Panc1 (cell line): ENCODE measurements around the gene CYBA.

Source experiments
- CTCF ChIP-seq: fragments of 450-650 bp; IDR thresholded peaks from 2 replicates; pipeline ENCODE4 v1.5.1; 2017; ENCODE audit warnings: mild to moderate bottlenecking
- POLR2AphosphoS5 ChIP-seq: IDR thresholded peaks from 2 replicates; pipeline ENCODE4 v1.6.1; 2012; ENCODE audit warnings: mild to moderate bottlenecking, low read depth, low read length, moderate library complexity
- SIN3A ChIP-seq: IDR thresholded peaks from 2 replicates; pipeline ENCODE4 v1.6.1; 2012; ENCODE audit warnings: low read depth, mild to moderate bottlenecking, low read length, moderate library complexity, borderline replicate concordance; ENCODE audit not compliant: insufficient read depth
- TCF7L2 ChIP-seq: IDR thresholded peaks from 2 replicates; pipeline ENCODE4 v1.6.1; 2011; ENCODE audit warnings: mild to moderate bottlenecking, low read depth, low read length, inconsistent platforms
- TF ChIP-seq, protein P1 (sequence below), 2 experiments: IDR thresholded peaks; 2 replicates each; pipeline ENCODE4 v1.6.1; 2011 to 2012; ENCODE audit warnings: low read depth in 2 of 2, control low read depth in 1 of 2, low read length in 1 of 2, mild to moderate bottlenecking in 1 of 2, moderate library complexity in 1 of 2; ENCODE audit not compliant: insufficient read depth in 1 of 2

- TF ChIP-seq CTCF = no peak
- TF ChIP-seq POLR2AphosphoS5 = no peak
- TF ChIP-seq SIN3A = no peak
- no peak for TF ChIP-seq TCF7L2
- TF ChIP-seq, protein P1, sequence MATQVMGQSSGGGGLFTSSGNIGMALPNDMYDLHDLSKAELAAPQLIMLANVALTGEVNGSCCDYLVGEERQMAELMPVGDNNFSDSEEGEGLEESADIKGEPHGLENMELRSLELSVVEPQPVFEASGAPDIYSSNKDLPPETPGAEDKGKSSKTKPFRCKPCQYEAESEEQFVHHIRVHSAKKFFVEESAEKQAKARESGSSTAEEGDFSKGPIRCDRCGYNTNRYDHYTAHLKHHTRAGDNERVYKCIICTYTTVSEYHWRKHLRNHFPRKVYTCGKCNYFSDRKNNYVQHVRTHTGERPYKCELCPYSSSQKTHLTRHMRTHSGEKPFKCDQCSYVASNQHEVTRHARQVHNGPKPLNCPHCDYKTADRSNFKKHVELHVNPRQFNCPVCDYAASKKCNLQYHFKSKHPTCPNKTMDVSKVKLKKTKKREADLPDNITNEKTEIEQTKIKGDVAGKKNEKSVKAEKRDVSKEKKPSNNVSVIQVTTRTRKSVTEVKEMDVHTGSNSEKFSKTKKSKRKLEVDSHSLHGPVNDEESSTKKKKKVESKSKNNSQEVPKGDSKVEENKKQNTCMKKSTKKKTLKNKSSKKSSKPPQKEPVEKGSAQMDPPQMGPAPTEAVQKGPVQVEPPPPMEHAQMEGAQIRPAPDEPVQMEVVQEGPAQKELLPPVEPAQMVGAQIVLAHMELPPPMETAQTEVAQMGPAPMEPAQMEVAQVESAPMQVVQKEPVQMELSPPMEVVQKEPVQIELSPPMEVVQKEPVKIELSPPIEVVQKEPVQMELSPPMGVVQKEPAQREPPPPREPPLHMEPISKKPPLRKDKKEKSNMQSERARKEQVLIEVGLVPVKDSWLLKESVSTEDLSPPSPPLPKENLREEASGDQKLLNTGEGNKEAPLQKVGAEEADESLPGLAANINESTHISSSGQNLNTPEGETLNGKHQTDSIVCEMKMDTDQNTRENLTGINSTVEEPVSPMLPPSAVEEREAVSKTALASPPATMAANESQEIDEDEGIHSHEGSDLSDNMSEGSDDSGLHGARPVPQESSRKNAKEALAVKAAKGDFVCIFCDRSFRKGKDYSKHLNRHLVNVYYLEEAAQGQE (IDR thresholded peaks at IDR 0.05; ENCODE audit: insufficient read depth in 1 of 2, low read depth in 2 of 2, low read length in 1 of 2) = no peak
Observed at GRCh38 chr16:88627531-88628411, 23.1 kb downstream of the CYBA start.
